SIG-M5 (cell line): ENCODE results near the gene AXIN2.
"Not testable (repeated sequence)": the region's sequence is repeated elsewhere in the genome, so short reads cannot be mapped to it uniquely, and the experiment has no call there.

ENCODE experiments used
- DNase-seq: peaks from one replicate; lab custom pipeline; 2025; lab: John Stamatoyannopoulos, UW

Gene AXIN2

DNA sequence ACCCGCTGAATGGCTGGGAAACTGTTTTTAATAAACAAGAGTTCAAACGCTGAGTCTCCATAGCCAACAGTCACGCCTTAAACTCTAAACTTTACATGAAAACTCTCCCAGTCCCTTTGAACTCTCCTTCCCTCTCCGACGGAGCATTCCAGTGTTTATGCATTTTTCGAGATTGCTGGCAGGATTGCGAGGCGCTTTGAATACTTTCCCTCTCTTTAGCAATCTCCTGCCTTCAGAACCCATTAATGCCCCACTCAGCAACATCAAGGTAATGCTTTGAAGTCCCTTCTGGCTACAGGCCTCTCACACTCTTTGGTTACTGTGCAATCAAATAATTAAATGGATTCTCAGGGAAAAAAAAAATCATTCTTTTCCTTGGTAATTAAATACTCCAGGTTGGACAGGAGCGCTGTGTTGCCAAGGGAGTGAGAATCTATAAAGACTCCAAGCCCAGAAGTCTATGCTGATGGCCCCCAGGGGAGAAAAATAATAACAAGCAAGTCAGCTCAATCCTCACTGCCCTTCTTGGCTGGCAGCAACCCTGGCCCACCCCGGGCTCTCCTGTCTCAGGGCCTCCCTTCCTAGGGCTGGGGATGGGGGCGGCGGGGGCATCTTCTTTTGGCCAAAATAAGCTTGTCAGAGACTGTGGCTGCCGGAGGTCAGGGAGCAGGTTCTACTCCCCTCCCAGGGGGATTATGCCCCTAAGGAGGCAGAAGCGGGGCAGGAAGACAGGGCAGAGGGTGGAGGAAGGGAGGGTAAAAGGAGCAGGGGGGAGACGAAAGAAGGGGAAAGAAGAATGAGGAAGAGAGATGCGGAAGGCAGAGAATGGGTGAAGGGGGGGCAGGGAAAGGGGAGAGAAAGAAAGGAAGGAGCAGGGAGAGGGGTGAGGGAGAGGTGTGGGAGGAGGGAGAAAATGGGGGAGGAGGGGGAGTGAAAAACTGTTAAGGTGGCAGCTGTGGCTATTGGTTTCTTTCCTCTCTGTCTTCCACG, 45.2 kb downstream of the AXIN2 start:
- no peak for DNase-seq

- DNase-seq = no peak
Measured at GRCh38 chr17:65515512-65515911, 45.9 kb downstream of the AXIN2 start.

DNA sequence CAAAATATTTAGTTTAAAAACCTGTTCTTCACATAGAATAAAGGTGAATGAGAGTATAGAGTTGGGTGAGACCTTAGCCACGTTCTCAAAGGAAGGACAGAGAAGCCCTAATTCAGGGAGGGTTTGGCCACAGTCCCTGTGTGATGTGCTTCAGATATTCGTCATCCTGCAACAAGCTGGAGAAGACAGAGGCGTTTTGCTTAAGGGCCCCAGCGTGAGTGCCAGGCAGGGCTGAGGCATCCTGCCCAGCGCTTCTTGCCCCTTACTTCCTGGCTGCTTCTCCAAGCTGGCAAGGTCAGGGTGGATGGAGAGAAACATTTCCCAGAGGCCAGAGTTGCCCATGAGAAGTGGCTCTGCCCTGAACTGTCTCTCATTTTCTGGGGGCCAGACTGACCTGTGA, 46.9 kb downstream of the AXIN2 start:
- no peak for DNase-seq

GRCh38 chr17:65514082-65514481, 47.4 kb downstream of the AXIN2 start:
- no peak for DNase-seq

- DNase-seq = no peak
Measured at GRCh38 chr17:65511316-65511715, 50.1 kb downstream of the AXIN2 start.

DNA sequence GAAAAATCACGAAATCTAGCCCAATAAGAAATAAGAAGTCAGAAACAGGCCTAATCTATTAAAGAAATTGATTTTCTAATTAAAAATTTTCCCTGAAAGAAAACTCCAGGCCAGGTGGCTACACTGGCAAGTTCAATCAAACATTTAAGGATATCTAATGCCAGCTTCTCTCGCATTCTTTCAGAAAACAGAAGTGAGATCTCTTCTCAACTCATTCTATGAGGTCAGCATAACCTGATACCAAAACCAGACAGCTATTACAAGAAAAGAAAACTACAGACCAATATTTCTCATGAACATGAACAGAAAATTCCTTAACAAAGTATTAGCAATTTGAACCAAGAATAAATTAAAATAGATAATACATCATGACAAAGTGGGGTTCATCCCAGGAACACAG, 52.4 kb downstream of the AXIN2 start:
- DNase-seq = no peak

DNA sequence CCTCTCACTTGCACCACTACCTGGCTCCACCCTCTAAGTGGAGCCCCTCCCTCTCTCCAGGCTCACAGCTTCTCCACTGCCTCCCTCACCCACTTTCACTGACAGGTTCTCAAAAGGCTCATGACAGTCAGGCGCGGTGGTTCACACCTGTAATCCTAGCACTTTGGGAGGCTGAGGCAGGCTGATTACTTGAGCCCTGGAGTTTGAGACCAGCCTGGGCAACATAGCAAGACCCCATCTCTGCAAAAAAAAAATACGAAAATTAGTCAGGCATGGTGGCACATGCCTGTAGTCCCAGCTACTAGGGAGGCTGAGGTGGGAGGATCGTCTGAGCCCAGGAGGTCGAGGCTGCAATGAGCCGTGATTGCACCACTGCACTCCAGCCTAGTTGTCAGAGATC, 56.8 kb downstream of the AXIN2 start:
- not testable (repeated sequence) for DNase-seq

- no peak for DNase-seq
Measured at GRCh38 chr17:65504141-65504540, 57.3 kb downstream of the AXIN2 start.

- DNase-seq = no peak
Measured at GRCh38 chr17:65503557-65503956, 57.9 kb downstream of the AXIN2 start.

DNA sequence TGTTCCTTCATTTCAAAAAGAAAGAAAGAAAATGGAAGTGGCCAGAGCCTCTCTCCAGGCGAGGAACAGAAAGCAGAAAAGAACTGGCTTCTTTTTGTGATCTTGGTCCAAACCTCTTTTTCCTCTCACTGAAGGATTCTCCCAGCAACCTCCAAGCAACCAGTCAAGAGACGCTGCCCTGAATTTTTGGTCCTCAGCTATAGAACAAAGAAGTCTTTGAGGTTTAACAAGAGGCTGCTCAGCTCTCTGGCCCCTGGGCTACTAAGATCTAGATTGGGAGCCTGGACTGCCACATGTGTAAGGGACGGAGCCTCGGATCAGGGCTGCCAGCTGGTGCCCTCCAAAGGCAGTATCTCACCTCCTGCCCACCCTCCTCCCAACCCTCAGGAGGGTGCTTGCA, 62.6 kb downstream of the AXIN2 start:
- DNase-seq = no peak

DNA sequence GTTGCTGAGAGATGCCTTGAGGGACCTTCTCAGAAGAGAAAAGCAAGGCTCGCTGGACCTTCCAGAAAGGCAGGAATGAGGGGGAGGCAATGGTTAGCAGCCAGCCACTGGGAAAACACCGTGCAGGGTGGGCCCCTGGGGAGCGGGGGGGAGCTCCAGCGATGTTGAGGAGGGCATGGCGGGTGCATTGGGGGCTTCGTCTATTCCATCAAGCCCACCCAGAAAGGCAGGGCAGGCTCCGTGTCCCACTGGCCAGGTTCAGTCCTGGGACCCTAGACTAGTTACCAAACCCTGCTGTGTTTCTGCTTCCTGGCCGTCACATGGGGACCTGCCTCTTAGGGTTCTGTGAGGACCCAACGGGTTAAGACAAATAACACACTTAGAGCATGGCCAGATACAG, 64.6 kb downstream of the AXIN2 start:
- no peak for DNase-seq

- DNase-seq = no peak
Measured at GRCh38 chr17:65495122-65496055, 66.1 kb downstream of the AXIN2 start.

GRCh38 chr17:65489413-65490155, 71.9 kb downstream of the AXIN2 start:
- DNase-seq = no peak

GRCh38 chr17:65488665-65489064, 72.8 kb downstream of the AXIN2 start:
- DNase-seq = no peak

DNA sequence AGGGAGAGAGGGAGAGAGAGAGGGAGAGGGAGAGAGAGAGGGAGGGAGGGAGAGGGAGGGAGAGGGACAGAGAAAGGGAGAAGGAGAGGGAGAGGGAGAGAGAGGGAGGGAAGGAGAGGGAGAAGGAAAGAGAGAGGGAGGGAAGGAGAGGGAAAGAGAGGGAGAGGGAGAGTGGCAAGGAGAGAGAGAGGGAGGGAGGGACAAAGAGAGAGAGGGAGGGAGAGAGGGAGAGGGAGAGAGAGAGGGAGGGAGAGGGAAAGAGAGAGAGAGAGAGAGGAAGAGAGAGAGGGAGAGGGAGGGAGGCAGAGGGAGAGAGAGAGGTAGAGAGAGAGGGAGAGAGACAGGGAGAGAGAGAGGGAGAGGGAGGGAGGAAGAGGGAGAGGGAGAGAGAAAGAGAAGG, 73.5 kb downstream of the AXIN2 start:
- no peak for DNase-seq

GRCh38 chr17:65487161-65487560, 74.3 kb downstream of the AXIN2 start:
- no peak for DNase-seq

GRCh38 chr17:65485388-65486299, 75.8 kb downstream of the AXIN2 start:
- DNase-seq = no peak

DNA sequence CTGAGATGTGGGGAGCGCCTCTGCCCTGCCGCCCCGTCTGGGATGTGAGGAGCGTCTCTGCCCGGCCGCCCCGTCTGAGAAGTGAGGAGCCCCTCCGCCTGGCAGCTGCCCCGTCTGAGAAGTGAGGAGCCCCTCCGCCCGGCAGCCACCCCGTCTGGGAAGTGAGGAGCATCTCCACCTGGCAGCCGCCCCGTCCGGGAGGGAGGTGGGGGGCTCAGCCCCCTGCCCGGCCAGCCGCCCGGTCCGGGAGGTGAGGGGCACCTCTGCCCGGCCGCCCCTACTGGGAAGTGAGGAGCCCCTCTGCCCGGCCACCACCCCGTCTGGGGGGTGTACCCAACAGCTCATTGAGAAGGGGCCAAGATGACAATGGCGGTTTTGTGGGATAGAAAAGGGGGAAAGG, 77.0 kb downstream of the AXIN2 start:
- not testable (repeated sequence) for DNase-seq

DNA sequence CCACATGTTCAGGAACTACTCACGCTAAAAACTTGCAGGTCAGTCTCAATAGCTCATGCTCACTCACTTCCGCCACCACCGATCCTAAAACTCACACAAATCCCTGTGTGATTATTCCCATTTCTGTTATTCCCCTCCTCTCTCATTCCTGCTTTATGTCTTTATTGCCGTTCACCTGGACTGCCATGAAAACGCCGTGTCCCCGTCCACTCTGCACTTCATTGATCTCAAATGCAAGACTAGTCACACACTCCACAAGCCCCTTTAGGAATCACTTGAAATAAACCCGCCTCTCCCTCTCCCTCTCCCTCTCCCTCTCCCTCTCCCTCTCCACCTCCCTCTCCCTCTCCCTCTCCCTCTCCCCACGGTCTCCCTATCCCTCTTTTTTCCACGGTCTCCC, 78.0 kb downstream of the AXIN2 start:
- no peak for DNase-seq

GRCh38 chr17:65482201-65482600, 79.2 kb downstream of the AXIN2 start:
- DNase-seq = no peak

DNA sequence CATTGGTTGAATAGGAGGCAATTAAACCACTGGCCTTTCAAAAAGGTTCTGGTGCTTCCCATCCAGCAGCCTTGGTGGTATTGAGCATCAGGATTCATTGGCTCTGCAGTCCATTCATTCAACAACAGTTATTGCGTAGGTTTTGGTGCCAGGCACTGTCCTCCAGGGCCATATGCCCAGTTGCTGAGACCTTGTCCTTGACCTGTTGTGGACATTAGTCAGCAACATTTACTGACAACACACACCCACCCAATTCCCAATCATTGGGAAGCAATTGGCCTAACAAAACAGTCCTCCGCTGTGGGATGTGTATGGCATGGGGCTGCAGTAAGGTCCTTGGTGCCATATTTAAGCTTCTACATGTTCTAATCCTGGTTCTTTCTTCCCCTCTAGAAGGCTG, 82.2 kb downstream of the AXIN2 start:
- DNase-seq = no peak
